ENCODE data around the gene CLEC4A.
"Not testable (repeated sequence)": the region's sequence is repeated elsewhere in the genome, so short reads cannot be mapped to it uniquely, and the experiment has no call there.

Gene CLEC4A

GRCh38 chr12:8134398-8134930 lies 11.0 kb downstream of the CLEC4A start:
- DNase-seq, result not testable (repeated sequence)

GRCh38 chr12:8141647-8142046 lies 18.2 kb downstream of the CLEC4A start:
- not testable (repeated sequence) for DNase-seq

- no peak for DNase-seq
These were observed 19.8 kb downstream of the CLEC4A start for GRCh38 chr12:8143261-8143660.

GRCh38 chr12:8145754-8146441 lies 22.5 kb downstream of the CLEC4A start:
- no peak for DNase-seq

GRCh38 chr12:8146442-8146771 lies 23.0 kb downstream of the CLEC4A start:
- no peak for DNase-seq

- DNase-seq, result no peak
These were observed 31.1 kb downstream of the CLEC4A start for GRCh38 chr12:8154526-8154925.

GRCh38 chr12:8156416-8156815 lies 33.0 kb downstream of the CLEC4A start:
- DNase-seq, result no peak

GRCh38 chr12:8156845-8157244 lies 33.4 kb downstream of the CLEC4A start, which contains the start of gene ZNF705A:
Gene ZNF705A, plus strand, starts transcription at chr12:8157015. Its CDS starts 15,611 bp downstream, at chr12:8172626.
- no peak for DNase-seq

GRCh38 chr12:8157484-8158198 lies 34.2 kb downstream of the CLEC4A start:
- no peak for DNase-seq

GRCh38 chr12:8172911-8173310 lies 49.5 kb downstream of the CLEC4A start:
- not testable (repeated sequence) for DNase-seq

GRCh38 chr12:8179989-8180585 lies 56.7 kb downstream of the CLEC4A start:
- DNase-seq, result peak; percentile 84

GRCh38 chr12:8181271-8181670 lies 57.9 kb downstream of the CLEC4A start:
- not testable (repeated sequence) for DNase-seq

GRCh38 chr12:8182923-8183322 lies 59.5 kb downstream of the CLEC4A start:
- DNase-seq, result not testable (repeated sequence)

- DNase-seq, result not testable (repeated sequence)
These were observed 59.9 kb downstream of the CLEC4A start for GRCh38 chr12:8183346-8183745.

- not testable (repeated sequence) for DNase-seq
These were observed 60.8 kb downstream of the CLEC4A start for GRCh38 chr12:8184206-8184605.

- not testable (repeated sequence) for DNase-seq
These were observed 64.7 kb downstream of the CLEC4A start for GRCh38 chr12:8188088-8188487.

Data from activated CD8-positive, alpha-beta memory T cell treated with anti-CD3 and anti-CD28 coated beads, Interleukin-2, amount 50 U/mL, for 48 hours (primary cell).